Measurements from ENCODE around the gene POU3F4.

DNA sequence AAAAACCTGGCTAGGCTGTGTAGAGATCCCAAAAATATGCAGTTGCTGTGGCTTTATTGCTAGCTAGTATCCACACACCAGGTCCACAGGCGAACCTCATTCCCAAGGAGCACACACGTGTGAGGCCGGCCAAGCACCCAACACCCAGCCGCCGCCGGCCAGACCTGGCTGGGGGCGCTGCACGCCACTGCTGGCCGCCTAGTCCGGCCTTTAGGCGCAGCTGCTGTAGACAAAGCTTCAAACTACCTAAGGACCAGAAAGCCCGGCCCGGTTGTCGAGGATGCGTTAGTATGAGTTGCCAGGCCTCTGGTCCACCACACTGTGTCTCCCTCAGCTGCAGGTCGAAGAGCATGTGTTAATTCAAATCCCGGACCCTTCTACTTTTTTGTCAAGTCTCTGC, 3.1 kb downstream of the POU3F4 start:
- peak; percentile 45; the same call in 1 of the 2 replicates for TF ChIP-seq CTCF (IDR thresholded peaks at IDR 0.05)
- TF ChIP-seq TCF7L2 (IDR thresholded peaks at IDR 0.05; ENCODE audit: low read depth, low read length) = no peak
- TF ChIP-seq, protein P1, sequence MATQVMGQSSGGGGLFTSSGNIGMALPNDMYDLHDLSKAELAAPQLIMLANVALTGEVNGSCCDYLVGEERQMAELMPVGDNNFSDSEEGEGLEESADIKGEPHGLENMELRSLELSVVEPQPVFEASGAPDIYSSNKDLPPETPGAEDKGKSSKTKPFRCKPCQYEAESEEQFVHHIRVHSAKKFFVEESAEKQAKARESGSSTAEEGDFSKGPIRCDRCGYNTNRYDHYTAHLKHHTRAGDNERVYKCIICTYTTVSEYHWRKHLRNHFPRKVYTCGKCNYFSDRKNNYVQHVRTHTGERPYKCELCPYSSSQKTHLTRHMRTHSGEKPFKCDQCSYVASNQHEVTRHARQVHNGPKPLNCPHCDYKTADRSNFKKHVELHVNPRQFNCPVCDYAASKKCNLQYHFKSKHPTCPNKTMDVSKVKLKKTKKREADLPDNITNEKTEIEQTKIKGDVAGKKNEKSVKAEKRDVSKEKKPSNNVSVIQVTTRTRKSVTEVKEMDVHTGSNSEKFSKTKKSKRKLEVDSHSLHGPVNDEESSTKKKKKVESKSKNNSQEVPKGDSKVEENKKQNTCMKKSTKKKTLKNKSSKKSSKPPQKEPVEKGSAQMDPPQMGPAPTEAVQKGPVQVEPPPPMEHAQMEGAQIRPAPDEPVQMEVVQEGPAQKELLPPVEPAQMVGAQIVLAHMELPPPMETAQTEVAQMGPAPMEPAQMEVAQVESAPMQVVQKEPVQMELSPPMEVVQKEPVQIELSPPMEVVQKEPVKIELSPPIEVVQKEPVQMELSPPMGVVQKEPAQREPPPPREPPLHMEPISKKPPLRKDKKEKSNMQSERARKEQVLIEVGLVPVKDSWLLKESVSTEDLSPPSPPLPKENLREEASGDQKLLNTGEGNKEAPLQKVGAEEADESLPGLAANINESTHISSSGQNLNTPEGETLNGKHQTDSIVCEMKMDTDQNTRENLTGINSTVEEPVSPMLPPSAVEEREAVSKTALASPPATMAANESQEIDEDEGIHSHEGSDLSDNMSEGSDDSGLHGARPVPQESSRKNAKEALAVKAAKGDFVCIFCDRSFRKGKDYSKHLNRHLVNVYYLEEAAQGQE (IDR thresholded peaks at IDR 0.05; ENCODE audit: insufficient read depth in 1 of 2, low read depth in 2 of 2, low read length in 1 of 2) = no peak
- no peak for TF ChIP-seq POLR2AphosphoS5 (IDR thresholded peaks at IDR 0.05; ENCODE audit: low read depth, low read length)
- TF ChIP-seq SIN3A (IDR thresholded peaks at IDR 0.05; ENCODE audit: borderline replicate concordance, insufficient read depth, low read depth, low read length) = no peak

Measured in Panc1 (cell line).